Measurements from ENCODE around the gene WDR4.
A peak's percentile ranks its signal among the peaks of the same experiment; 100 is the strongest.
"Not testable (repeated sequence)": the region's sequence is repeated elsewhere in the genome, so short reads cannot be mapped to it uniquely, and the experiment has no call there.

The WDR4 gene

GRCh38 chr21:42921927-42922326 lies 42.6 kb upstream of the WDR4 start:
- TF ChIP-seq CTCF (conservative IDR thresholded peaks at IDR 0.05; ENCODE audit: low read depth, low read length): no peak
- no peak overlapping the region for H3K4me3 ChIP-seq (ENCODE audit: low read depth, low read length)
- no peak for DNase-seq (ENCODE audit: low read depth)

- no peak for DNase-seq (ENCODE audit: low read depth)
- TF ChIP-seq CTCF (conservative IDR thresholded peaks at IDR 0.05; ENCODE audit: low read depth, low read length): no peak
- H3K4me3 ChIP-seq (ENCODE audit: low read depth, low read length): no peak overlapping the region
Observed at GRCh38 chr21:42918291-42918690, 39.0 kb upstream of the WDR4 start.

DNA sequence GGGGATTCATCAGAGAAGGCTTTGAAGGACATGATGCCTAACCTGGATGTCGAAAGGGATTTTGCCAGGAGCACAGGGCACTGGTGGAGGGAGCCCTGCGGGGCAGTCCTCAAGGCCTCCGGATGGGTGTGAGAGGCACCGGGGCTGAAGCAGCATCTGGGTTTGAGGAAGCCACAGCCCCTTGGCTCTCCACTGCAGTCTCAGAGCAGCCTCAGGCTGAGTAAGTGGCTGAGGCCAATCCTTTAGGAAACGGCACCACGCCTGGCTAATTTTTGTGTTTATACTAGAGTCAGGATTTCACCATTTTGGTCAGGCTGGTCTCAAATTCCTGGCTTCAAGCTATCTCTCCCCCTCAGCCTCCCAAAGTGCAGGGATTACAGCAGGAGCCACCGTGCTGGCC lies 34.1 kb upstream of the WDR4 start:
- TF ChIP-seq CTCF (conservative IDR thresholded peaks at IDR 0.05; ENCODE audit: low read depth, low read length): no peak
- no peak for DNase-seq (ENCODE audit: low read depth)
- H3K4me3 ChIP-seq (ENCODE audit: low read depth, low read length): no peak overlapping the region

- not testable (repeated sequence) for H3K4me3 ChIP-seq (ENCODE audit: low read depth, low read length); DNase-seq (ENCODE audit: low read depth)
Observed at GRCh38 chr21:42911920-42912319, 32.6 kb upstream of the WDR4 start.

DNA sequence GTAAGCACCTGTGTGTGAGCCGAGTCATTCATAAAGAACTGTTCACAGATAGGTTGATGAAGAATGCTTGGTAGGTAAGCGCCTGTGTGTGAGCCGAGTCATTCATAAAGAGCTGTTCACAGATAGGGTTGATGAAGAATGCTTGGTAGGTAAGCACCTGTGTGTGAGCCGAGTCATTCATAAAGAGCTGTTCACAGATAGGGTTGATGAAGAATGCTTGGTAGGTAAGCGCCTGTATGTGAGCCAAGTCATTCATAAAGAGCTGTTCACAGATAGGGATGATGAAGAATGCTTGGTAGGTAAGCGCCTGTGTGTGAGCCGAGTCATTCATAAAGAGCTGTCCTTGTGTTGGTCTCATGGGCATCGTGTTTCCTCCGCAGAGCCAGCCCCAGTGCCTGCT lies 29.1 kb upstream of the WDR4 start:
- H3K4me3 ChIP-seq (ENCODE audit: low read depth, low read length); DNase-seq (ENCODE audit: low read depth): not testable (repeated sequence)

DNA sequence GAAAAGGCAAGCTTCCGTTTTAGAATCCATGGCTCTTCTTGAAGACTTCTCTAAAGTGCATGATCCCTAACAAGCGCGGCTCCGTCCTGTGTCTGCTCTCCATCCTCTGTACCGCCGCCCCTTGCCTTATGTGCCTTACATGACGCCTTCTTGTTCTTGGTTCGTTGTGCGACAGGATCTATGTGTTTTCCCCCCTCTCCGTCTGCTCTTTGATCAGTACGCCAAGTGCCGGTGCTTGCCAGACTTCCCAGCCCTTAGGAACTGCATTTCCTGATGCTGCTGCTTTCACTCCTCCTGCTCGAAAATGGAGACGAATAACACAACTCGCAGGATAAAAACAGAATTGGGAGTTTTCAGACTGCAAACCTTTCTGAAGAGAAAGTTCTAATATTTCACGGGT lies 26.9 kb upstream of the WDR4 start:
- no peak for TF ChIP-seq CTCF (conservative IDR thresholded peaks at IDR 0.05; ENCODE audit: low read depth, low read length)
- DNase-seq (ENCODE audit: low read depth): no peak
- no peak overlapping the region for H3K4me3 ChIP-seq (ENCODE audit: low read depth, low read length)

- H3K4me3 ChIP-seq (ENCODE audit: low read depth, low read length): no peak overlapping the region
- TF ChIP-seq CTCF (conservative IDR thresholded peaks at IDR 0.05; ENCODE audit: low read depth, low read length): no peak
- DNase-seq (ENCODE audit: low read depth): peak; percentile 5
Observed at GRCh38 chr21:42905195-42905594, 25.9 kb upstream of the WDR4 start.

- H3K4me3 ChIP-seq (ENCODE audit: low read depth, low read length): no peak overlapping the region
Observed at GRCh38 chr21:42903817-42904216, 24.5 kb upstream of the WDR4 start.

More at GRCh38 chr21:42903817-42904216, 24.5 kb upstream of the WDR4 start:
- no peak for DNase-seq (ENCODE audit: low read depth)
- no peak for TF ChIP-seq CTCF (conservative IDR thresholded peaks at IDR 0.05; ENCODE audit: low read depth, low read length)
